ENCODE measurements around the gene IKBKG.
"Not testable (repeated sequence)": the region's sequence is repeated elsewhere in the genome, so short reads cannot be mapped to it uniquely, and the experiment has no call there.

IKBKG gene

GRCh38 chrX:154607976-154608375 is 60.6 kb downstream of the IKBKG start:
- not testable (repeated sequence) for FAIRE-seq

- not testable (repeated sequence) for FAIRE-seq
These were observed 61.4 kb downstream of the IKBKG start for GRCh38 chrX:154608823-154609222.

GRCh38 chrX:154611146-154611545 is 63.7 kb downstream of the IKBKG start:
- FAIRE-seq, result not testable (repeated sequence)

- not testable (repeated sequence) for FAIRE-seq
These were observed 66.2 kb downstream of the IKBKG start for GRCh38 chrX:154613586-154613985.
